Stimulated activated CD4-positive, alpha-beta T cell treated with anti-CD3 and anti-CD28 coated beads, Interleukin-2, amount 100 ng/mL, for 48 hours (primary cell): ENCODE data around the gene FXR2.

Experiments used
- DNase-seq, 2 donors: peaks; one replicate each; pipeline ENCODE4 v3.0.0-alpha.2; 2020

Gene FXR2

DNA sequence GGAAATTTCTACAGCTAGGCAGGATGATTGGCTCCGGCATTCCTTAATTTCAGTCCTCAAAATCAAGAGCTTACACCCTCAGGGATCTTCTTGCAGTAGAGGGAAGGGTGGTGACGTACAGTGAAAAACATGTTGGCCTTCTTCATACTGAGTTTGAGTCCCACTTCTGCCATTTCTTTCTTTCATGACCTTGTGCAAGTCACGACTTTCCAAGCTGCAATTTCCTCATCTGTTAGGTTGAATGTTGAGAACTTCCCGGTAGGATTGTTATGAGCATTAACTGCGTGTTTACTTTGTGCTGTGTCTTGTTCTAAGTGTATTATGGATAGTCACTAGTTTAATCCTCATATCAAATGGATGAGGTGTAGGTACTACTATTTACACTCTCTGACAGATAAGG, 45.1 kb downstream of the FXR2 start:
- no peak for DNase-seq

DNA sequence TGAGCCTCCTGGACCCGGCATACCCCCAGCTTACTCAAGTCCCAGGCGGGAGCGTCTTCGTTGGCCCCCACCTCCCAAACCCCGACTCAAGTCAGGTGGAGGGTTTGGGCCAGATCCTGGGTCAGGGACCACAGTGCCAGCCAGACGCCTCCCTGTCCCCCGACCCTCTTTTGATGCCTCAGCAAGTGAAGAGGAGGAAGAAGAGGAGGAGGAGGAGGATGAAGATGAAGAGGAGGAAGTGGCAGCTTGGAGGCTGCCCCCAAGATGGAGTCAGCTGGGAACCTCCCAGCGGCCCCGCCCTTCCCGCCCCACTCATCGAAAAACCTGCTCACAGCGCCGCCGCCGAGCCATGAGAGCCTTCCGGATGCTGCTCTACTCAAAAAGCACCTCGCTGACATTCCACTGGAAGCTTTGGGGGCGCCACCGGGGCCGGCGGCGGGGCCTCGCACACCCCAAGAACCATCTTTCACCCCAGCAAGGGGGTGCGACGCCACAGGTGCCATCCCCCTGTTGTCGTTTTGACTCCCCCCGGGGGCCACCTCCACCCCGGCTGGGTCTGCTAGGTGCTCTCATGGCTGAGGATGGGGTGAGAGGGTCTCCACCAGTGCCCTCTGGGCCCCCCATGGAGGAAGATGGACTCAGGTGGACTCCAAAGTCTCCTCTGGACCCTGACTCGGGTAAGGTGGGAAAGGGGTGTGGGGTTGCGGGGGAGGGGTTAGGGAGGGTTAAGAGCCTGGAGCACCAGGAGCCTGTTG, 51.4 kb downstream of the FXR2 start:
- DNase-seq: no peak

DNA sequence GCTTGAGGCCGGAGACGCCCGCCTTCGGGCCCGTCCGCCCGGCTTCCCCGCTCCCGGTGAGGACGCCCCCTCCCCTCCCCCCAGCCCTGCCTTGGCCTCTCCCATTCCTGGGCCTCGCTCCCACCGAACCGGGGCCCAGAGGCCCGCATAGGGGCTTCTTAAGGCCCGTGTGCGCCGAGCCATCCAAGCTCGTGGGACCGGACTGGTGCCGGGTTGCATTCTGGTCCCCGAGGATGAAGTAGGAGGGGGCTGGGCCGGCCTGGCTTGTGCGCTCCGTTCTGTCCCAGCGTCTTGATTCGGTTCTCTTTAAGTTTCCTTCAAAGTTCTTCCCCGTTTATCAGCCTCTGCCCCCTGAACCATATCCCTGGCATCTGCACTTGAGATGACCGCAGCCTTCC, 52.5 kb downstream of the FXR2 start:
- no peak for DNase-seq

DNA sequence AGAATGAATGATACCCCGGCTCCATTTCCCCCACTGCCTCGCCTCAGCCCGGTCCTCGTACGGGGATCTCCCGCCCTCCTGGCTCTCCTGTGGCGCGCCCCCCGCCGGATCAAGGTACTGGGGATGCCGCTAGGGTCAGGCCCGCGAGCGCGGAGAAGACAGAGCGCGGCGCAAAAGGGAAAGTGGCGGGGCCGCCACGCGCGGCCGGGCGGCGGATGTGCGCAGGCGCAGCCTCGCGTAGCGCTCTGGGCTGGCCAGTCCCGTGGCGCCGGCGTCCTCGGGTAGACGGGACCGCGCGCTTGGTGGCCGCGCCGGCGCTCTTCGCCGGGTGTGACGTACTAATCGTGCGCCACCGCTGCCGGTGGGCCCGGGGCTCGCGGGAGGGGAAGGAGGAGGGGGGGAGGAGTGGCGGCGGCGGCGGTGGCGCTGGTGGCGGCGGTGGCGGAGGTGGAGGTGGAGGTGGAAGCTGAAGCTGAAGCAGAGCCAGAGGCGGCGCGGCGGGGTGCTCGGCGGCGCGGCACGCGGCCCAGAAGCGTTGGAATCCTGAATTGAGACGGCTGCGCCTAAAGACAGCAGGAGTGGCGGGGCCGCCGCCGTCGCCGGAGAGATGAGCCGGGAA, 53.0 kb downstream of the FXR2 start, which contains the start of gene SENP3:
Gene SENP3, plus strand, starts transcription at position 331 of the 619 bp plus-strand sequence. CDS start 1,158 bp downstream, outside the sequence.
- DNase-seq: peak; percentile 89 to 90

DNA sequence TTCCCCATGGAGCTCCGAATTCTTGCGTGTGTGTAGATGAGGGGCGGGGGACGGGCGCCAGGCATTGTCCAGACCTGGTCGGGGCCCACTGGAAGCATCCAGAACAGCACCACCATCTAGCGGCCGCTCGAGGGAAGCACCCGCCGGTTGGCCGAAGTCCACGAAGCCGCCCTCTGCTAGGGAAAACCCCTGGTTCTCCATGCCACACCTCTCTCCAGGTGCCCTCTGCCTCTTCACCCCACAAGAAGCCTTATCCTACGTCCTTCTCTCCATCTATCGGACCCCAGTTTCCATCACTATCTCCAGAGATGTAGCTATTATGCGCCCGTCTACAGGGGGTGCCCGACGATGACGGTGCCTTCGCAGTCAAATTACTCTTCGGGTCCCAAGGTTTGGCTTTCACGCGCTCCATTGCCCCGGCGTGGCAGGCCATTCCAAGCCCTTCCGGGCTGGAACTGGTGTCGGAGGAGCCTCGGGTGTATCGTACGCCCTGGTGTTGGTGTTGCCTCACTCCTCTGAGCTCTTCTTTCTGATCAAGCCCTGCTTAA, 53.6 kb downstream of the FXR2 start:
- peak; percentile 80 to 86 for DNase-seq

DNA sequence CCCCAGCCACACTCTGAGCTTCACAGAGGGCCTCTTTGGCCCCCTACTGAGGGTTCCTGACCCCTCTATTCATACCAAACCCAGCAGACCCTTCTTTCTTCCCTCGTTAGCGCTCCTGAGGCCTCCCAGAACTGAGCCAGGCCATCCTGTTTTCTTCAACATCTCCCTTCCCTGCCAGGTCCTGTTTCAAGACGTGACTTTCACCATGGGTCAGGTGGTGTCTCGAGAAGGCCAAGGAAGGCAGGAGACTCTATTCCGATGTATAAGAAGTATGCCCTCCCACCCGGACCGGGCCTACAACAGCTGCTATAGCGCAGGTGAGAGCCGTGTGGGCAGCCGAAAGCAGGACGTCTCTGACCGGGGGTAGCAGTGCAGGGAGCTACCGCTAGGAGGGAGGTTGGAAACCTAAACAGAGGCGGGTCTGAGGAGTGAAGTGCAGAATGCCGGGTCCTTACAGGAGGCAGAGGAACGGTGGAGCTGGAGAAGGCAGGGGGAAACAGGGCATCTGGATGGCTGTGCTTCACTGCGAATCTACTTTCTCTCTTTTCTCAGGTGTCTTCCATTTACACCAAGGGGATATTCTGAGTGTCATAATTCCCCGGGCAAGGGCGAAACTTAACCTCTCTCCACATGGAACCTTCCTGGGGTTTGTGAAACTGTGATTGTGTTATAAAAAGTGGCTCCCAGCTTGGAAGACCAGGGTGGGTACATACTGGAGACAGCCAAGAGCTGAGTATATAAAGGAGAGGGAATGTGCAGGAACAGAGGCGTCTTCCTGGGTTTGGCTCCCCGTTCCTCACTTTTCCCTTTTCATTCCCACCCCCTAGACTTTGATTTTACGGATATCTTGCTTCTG, 54.3 kb downstream of the FXR2 start:
- peak; percentile 55 to 62 for DNase-seq

DNA sequence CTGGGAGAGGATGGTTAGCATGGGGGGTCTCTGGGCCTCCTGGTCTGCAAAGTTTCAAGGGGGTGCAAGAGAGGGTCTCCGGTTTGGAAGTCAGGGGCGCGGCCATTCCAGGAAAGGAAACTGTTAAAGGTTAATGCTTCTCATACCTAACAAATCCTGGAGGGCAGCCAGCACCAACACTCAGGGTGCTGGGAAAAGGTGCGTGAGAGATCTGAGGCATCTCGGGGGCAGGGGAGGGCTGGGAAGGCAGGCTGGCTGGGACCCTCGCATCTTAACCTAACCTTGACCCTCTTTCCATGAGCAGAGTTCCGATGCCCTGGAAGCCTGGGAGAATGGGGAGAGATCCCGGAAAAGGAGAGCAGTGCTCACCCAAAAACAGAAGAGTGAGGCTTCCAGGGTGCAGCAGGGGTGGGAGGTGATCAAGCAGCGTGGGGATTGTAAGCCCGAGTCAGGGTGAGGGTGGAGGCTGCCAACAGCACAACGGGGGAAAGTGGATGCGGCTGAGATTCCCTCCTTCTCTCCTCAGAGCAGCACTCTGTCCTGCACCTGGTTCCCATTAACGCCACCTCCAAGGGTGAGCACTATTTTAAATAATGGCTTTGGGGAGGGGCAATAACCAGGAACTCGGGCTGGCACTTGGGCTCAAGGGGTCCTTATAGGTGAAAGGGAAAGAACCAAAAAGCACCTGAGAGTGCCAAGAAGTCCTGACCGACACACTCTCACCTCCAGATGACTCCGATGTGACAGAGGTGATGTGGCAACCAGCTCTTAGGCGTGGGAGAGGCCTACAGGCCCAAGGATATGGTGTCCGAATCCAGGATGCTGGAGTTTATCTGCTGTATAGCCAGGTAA, 55.2 kb downstream of the FXR2 start:
- DNase-seq: no peak

DNA sequence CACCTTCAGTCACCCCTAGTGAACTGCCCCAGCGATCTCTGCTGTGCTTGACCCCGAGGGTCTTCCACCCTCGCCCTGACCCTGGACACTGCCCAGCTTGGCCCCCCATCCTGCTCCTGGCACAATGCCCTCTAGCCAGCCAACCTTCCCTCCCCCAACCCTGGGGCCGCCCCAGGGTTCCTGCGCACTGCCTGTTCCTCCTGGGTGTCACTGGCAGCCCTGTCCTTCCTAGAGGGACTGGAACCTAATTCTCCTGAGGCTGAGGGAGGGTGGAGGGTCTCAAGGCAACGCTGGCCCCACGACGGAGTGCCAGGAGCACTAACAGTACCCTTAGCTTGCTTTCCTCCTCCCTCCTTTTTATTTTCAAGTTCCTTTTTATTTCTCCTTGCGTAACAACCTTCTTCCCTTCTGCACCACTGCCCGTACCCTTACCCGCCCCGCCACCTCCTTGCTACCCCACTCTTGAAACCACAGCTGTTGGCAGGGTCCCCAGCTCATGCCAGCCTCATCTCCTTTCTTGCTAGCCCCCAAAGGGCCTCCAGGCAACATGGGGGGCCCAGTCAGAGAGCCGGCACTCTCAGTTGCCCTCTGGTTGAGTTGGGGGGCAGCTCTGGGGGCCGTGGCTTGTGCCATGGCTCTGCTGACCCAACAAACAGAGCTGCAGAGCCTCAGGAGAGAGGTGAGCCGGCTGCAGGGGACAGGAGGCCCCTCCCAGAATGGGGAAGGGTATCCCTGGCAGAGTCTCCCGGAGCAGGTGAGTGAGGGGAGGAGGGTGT, 56.0 kb downstream of the FXR2 start, which contains the start of gene TNFSF13:
Gene TNFSF13, plus strand, starts transcription at position 207 of the 776 bp plus-strand sequence. Its CDS starts 290 bp downstream, at position 497.
- no peak for DNase-seq

DNA sequence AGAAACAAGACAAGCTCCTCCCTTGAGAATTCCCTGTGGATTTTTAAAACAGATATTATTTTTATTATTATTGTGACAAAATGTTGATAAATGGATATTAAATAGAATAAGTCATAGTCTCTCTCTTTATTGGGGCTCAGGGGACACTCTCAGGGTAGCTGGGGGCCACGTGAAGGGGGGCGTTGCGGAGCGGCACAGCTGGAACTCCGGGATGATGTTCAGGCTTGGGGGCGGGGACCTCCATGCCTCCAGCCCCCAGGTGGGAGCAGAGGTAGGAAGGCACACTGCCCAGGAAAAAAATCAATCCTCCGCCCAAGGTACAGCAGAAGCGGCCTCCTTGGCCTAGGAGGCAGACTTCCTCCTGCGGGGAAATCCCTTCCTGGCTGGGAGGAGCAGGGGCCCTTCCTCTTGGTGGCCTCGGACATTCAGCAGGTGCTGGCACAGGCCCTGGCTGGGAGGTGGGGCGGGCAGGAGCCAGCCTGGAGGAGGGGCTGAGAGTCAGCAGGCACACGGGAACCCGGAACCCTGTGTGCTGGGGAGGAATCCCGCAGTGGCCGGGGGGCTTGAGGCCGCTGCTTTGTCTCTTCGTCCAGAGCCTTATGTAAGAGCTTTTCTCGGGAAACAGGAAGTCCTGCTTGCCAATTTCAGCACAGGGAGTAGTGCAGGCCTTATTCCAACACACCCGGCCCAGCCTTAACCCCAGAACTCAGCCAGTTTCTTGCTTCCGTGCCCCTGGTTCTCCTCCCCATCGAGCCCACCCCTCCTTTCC, 56.7 kb downstream of the FXR2 start:
- no peak for DNase-seq

DNA sequence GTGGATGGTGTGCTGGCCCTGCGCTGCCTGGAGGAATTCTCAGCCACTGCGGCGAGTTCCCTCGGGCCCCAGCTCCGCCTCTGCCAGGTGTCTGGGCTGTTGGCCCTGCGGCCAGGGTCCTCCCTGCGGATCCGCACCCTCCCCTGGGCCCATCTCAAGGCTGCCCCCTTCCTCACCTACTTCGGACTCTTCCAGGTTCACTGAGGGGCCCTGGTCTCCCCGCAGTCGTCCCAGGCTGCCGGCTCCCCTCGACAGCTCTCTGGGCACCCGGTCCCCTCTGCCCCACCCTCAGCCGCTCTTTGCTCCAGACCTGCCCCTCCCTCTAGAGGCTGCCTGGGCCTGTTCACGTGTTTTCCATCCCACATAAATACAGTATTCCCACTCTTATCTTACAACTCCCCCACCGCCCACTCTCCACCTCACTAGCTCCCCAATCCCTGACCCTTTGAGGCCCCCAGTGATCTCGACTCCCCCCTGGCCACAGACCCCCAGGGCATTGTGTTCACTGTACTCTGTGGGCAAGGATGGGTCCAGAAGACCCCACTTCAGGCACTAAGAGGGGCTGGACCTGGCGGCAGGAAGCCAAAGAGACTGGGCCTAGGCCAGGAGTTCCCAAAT, 57.4 kb downstream of the FXR2 start:
- DNase-seq: no peak

DNA sequence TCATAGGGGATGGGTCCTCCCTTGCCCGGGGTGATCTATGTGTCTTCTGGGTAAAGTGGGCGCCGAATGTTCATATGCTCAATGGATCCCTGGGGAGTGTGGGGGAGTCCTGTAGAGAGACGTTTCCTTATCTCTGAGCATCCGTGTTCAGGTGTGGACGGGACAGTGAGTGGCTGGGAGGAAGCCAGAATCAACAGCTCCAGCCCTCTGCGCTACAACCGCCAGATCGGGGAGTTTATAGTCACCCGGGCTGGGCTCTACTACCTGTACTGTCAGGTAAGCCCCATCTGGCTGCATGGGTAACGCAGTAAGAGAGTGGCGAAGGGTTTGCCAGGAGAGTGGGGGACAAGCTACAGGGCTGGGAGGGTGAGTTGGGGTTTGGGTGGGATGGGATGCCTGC, 58.1 kb downstream of the FXR2 start:
- DNase-seq: no peak

DNA sequence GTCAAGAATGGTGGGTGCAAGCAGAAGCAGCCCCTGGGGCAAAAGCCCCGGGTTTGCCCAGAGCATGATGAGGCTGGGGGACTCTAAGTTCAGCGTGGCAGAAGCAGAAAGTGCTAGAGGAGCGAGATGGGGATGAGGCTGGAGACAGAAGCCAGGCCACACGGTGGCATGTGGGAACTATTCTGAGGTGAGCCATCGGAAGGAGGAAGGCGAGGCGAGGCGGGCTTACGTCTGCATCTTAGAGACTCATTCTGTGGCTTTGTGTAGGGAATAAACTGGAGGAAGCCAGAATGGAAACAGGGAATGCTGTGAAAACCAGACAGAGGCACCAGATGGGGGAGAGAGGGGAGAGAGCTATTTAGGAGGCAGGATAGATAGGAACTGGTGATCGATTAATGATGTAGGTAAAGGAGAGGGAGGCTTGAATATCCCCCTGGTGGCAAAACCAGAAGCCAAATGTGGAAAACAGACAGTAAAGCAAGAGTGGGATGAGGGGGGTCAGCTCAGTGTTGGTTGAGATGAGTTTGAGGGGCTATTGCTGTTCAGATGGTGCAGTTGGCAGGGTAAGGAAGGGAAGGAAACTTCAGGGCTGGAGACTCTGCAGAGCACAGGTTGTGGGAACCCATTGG, 59.3 kb downstream of the FXR2 start:
- DNase-seq: no peak

DNA sequence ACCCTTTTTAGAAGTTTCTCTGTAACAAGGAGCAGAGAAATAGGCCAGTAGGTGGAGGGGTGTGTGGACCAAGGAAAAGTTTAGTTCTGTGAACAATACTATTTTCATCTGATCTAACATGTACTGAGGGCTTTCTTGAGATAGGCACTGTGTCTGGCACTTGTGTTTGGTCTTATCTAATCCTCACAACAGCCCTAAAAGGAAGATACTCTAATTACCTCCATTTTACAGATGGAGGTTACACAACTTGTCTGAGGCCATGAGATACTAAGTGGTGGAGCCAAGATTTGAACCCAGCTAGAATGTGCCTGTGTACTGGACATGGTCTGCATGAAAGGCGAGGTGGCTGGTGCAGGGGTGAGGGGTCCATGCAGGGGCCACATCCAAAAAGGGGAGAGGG, 61.3 kb downstream of the FXR2 start:
- DNase-seq: no peak

DNA sequence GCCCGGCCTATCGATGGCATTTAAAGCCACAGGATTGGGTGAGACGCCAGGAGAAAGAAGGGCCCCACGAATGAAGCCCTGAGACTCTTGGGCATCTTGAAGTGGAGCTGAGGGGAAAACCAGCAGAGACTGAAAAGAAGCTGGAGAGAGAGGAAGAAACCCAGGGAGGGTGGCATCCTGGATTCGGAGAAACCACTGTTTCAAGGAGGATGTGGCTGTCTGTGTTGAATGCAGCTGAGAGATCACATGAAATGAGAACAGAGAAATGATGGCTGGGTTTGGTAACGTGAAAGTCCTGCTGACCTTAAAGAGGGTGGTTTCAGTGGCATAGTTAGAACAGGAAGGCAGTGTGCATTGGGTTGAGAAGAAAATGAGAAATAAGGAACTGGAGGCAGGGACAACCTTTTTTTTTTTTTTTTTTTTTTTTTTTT, 62.1 kb downstream of the FXR2 start:
- no peak for DNase-seq

DNA sequence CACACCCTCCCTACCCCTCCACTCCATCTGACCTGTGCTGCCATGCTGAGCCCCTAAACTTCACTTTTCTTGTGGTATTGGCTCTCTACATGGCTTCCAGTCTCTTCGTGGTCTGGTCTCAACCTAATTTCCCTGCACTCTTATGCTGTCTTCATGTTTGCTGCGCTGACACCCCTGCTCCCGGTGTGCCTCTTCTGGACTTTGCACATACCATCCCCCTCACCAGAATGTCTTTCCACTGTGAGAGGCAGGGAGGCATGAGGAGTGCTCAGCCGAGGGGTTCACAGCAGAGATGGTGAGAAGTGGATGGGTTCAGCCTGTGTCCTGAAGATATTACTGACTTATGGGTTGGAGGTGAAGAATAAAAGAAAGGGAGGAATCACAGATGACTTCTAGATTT, 63.3 kb downstream of the FXR2 start:
- DNase-seq: no peak

DNA sequence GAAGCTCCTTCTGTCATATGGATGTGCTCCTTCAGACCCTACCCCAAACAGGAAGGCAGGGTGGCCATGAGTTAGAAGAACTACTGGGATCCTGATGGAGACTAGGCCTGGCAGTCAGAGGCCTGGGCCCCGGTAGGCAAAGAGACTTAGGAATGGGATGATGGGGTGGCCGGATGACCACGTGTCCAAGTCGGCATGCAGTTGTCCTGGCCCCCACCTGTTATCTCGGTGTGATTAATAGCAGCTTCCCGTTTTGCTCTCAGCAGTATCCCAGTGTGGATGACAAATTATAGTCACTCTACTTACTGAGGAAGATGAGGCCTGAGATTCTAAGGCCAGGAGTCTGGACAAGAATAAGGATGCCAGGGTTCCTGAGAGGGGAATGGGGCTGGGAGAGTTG, 64.4 kb downstream of the FXR2 start:
- no peak for DNase-seq

DNA sequence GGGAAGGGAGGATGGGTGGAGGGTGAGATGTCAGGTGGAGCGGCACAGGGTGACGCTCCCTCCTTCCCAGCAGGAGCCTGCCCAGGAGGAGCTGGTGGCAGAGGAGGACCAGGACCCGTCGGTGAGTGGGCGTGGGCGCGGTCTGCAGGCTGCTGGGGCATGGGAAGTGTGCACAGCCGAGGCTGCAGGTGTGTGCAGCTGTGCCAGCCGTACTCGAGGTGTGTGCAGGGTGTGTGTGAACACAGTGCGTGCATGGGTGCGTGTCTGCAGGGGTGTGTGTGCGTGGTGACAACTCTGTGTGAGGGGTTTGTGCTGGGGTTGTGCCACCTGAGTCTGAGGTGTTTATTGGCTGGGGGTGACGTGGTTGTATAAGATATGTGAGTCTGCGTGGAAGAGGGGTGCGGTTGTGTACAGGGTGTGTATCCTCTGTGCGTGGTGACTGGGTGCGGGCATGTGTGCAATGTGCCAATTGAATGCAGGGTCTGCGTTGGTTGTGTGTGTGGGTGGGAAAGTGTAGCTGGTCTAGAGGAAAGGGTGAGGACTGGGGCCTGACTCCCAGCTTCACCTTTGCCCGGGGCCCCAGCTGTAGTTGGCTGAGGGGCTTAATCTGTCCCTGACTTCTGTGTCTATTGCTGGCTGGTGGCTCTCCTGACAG, 65.2 kb downstream of the FXR2 start:
- peak in 1 of 2 donors; percentile 27 for DNase-seq

DNA sequence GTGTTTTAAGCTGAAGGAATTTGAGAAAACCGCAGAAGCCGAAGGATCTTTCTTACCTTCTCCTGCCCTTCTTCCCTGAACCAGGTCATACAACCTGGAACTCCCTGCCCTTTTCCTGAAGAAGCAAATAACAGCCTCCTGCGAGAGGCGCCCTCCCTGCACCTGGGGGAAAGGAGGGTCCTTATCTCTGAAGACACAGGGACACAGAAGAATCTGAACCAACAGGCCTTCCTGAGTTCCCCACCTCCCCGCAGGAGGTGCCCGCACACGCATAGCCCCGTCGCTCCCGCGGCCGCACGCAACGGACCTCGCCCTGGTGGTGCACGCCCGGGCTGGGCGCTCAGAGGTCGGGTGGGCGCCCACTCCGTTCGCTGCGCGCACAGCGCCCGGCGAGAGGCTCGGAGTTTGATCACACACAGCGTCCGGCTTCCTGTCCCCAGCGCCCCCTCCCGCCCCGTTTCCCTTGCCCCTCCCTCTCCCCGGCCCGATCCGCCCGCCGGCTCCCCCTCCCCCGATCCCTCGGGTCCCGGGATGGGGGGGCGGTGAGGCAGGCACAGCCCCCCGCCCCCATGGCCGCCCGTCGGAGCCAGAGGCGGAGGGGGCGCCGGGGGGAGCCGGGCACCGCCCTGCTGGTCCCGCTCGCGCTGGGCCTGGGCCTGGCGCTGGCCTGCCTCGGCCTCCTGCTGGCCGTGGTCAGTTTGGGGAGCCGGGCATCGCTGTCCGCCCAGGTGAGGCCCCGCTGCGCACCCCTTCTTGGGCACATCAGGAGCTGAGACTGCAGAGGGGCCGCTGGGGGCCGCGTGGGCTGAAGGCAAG, 65.9 kb downstream of the FXR2 start, which contains the start of gene TNFSF12:
Gene TNFSF12, plus strand, starts transcription at position 474 of the 816 bp plus-strand sequence. Its CDS starts 96 bp downstream, at position 570.
- peak in 1 of 2 donors; percentile 44 for DNase-seq
